ENCODE results near the gene RMI2. TPM values are rescaled to one million over a fixed set of nuclear protein-coding genes. Genes with fewer than 3 reads are reported as not detected.

RMI2 gene
- total and polyA plus RNA-seq, 7 donors: 0.36 to 19.3 (median 2.2) TPM

- peaks cover 0 to 3% (median 0%) of the 10 kb centered on the region in 4 donors for H3K4me1 ChIP-seq
- peak; percentile 53 for DNase-seq
- H3K27me3 ChIP-seq: no peaks in the 10 kb centered on the region
- H3K4me3 ChIP-seq: no peak overlapping the region
- TF ChIP-seq EP300 (IDR thresholded peaks at IDR 0.05) (no peak), CTCF (IDR thresholded peaks at IDR 0.05) (no peak)
- no peak overlapping the region for H3K27ac ChIP-seq
- no peaks in the 10 kb centered on the region for H3K9me3 ChIP-seq
- 90 to 93% methylated on average over 7 of the region's 7 CpGs for WGBS, 2 donors
- intact Hi-C loops (cut with DNase I): no loop called here
- H3K36me3 ChIP-seq: no peaks in the 10 kb centered on the region
Measured at GRCh38 chr16:11400076-11400475, 54.8 kb downstream of the RMI2 start.

Small RNA genes lying within 50 kb of the gene (small RNA-seq; reads per million reads assigned to genes)
- gene AC099489.2 (0 reads per million in 3 donors), gene MIR548H2 (0 reads per million in 3 donors), gene RF00019 (0 reads per million in 3 donors)

Other genes with a start within 250 kb of the RMI2 start
- 1 to 10 TPM in 3 of 4 donors, under 1 TPM in 1; 0.66 to 8.8 (median 3.4) TPM for gene SOCS1, start 89.3 kb upstream of the RMI2 start, total RNA-seq
- gene SOCS1, start 89.3 kb upstream of the RMI2 start, polyA plus RNA-seq: 10 to 100 TPM in 1 of 3 donors, 1 to 10 TPM in 1, not detected in 1; 3.9 to 26.4 TPM
- not detected for gene TNP2, start 76.1 kb upstream of the RMI2 start, total RNA-seq
- not detected for gene TNP2, start 76.1 kb upstream of the RMI2 start, polyA plus RNA-seq
- not detected for gene PRM3, start 71.8 kb upstream of the RMI2 start, total RNA-seq
- gene PRM3, start 71.8 kb upstream of the RMI2 start, polyA plus RNA-seq: not detected
- gene PRM2, start 69.0 kb upstream of the RMI2 start, total RNA-seq: not detected
- not detected for gene PRM2, start 69.0 kb upstream of the RMI2 start, polyA plus RNA-seq
- gene PRM1, start 64.1 kb upstream of the RMI2 start, total RNA-seq: not detected
- not detected for gene PRM1, start 64.1 kb upstream of the RMI2 start, polyA plus RNA-seq
- 10 to 100 TPM; 20.6 to 55.1 (median 39.9) TPM for gene LITAF, start 241.5 kb downstream of the RMI2 start, total RNA-seq
- 100 to 1,000 TPM; 176 to 307 (median 195) TPM for gene LITAF, start 241.5 kb downstream of the RMI2 start, polyA plus RNA-seq